SK-N-SH (cell line): ENCODE data around the gene PDZD2. TPM values are rescaled to one million over a fixed set of nuclear protein-coding genes. Genes with fewer than 3 reads are reported as not detected.

Experiments used
- CTCF ChIA-PET: fragments of 300-600, 350-600 bp; formaldehyde crosslinking; extraction: SDS; loops from one replicate; lab custom pipeline; 2021; lab: Yijun Ruan, JAX
- POLR2A ChIA-PET: fragments of 350-600 bp; sonication (Branson Sonifier 250); formaldehyde crosslinking; extraction: SDS; loops from one replicate; lab custom pipeline; 2020; ENCODE audit warnings: antibody characterized with exemption, inconsistent platforms; lab: Yijun Ruan, JAX
- DNase-seq: peaks from one replicate; pipeline ENCODE4 v3.0.0; 2012
- H2AFZ ChIP-seq: fragments of 200-600 bp; sonication (generic); 2 replicates; pipeline ENCODE4 v1.8.1; 2016; ENCODE audit warnings: antibody characterized with exemption, mild to moderate bottlenecking, low read depth
- H3F3A ChIP-seq: fragments of 200-600 bp; sonication (generic); replicated peaks from 2 replicates; pipeline ENCODE3; 2016; ENCODE audit warnings: antibody characterized with exemption, mild to moderate bottlenecking; ENCODE audit not compliant: insufficient read depth
- H3K27ac ChIP-seq, 2 experiments: fragments of 200-500 bp in 1 of 2; fragments of 200-600 bp in 1 of 2; sonication (Bioruptor generic) in 1 of 2; sonication (generic), shearing (Covaris generic) in 1 of 2; 2 replicates each; pipeline versions ENCODE4 v1.5.1 to v1.6.1; 2014 to 2016; ENCODE audit warnings: low read depth in 2 of 2, inconsistent platforms in 1 of 2, low read length in 1 of 2, mild to moderate bottlenecking in 1 of 2, mixed read lengths in 1 of 2
- H3K27me3 ChIP-seq: fragments of 200-600 bp; sonication (generic), shearing (Covaris generic); 2 replicates; pipeline ENCODE4 v1.6.1; 2016; ENCODE audit warnings: mixed run types; ENCODE audit not compliant: insufficient read depth
- H3K36me3 ChIP-seq, 2 experiments: fragments of 200-500 bp in 1 of 2; fragments of 200-600 bp in 1 of 2; sonication (Bioruptor generic) in 1 of 2; sonication (generic) in 1 of 2; replicated peaks in 1 of 2; 2 replicates each; pipeline versions ENCODE3 to v1.5.1; 2014 to 2016; ENCODE audit warnings: low read length in 1 of 2, mild to moderate bottlenecking in 1 of 2; ENCODE audit not compliant: insufficient read depth in 2 of 2, control insufficient read depth in 1 of 2
- H3K4me1 ChIP-seq, 2 experiments: fragments of 200-500 bp in 1 of 2; fragments of 200-600 bp in 1 of 2; sonication (Bioruptor generic) in 1 of 2; sonication (generic), shearing (Covaris generic) in 1 of 2; 2 replicates each; pipeline versions ENCODE4 v1.5.1 to v1.6.1; 2014 to 2016; ENCODE audit warnings: low read depth in 1 of 2, low read length in 1 of 2, mixed run types in 1 of 2; ENCODE audit not compliant: insufficient read depth in 2 of 2, control insufficient read depth in 1 of 2
- H3K4me2 ChIP-seq: fragments of 200-600 bp; sonication (generic), shearing (Covaris generic); 2 replicates; pipeline ENCODE4 v1.6.1; 2017; ENCODE audit warnings: mixed run types
- H3K4me3 ChIP-seq, 2 experiments: fragments of 200-500 bp in 1 of 2; fragments of 200-600 bp in 1 of 2; sonication (Bioruptor generic) in 1 of 2; sonication (generic), shearing (Covaris generic) in 1 of 2; 2 replicates each; pipeline versions ENCODE4 v1.5.1 to v1.8.1; 2014 to 2016; ENCODE audit warnings: low read depth in 2 of 2, inconsistent platforms in 1 of 2, low read length in 1 of 2, mild to moderate bottlenecking in 1 of 2, mixed read lengths in 1 of 2, moderate library complexity in 1 of 2
- H3K79me2 ChIP-seq: fragments of 200-600 bp; sonication (generic); 2 replicates; pipeline ENCODE4 v1.8.1; 2017; ENCODE audit warnings: mild to moderate bottlenecking; ENCODE audit not compliant: insufficient read depth
- H3K9ac ChIP-seq: fragments of 200-600 bp; sonication (generic); 2 replicates; pipeline ENCODE4 v1.6.1; 2017; ENCODE audit warnings: mixed run types
- H3K9me2 ChIP-seq: fragments of 200-600 bp; sonication (generic); 2 replicates; pipeline ENCODE4 v1.6.1; 2017; ENCODE audit warnings: mixed run types
- H3K9me3 ChIP-seq: fragments of 200-600 bp; sonication (generic); 2 replicates; pipeline ENCODE4 v1.6.1; 2017; ENCODE audit warnings: mixed run types, mild to moderate bottlenecking, moderate library complexity
- H4K20me1 ChIP-seq: fragments of 200-600 bp; sonication (generic); 2 replicates; pipeline ENCODE4 v1.6.1; 2017; ENCODE audit warnings: mild to moderate bottlenecking, mixed run types; ENCODE audit not compliant: insufficient read depth
- EP300 ChIP-seq, 2 experiments: IDR thresholded peaks; 2 replicates each; pipeline versions ENCODE4 v1.4.0 to v1.6.1; 2012; ENCODE audit warnings: borderline replicate concordance in 1 of 2, low read depth in 1 of 2, low read length in 1 of 2
- EZH2phosphoT487 ChIP-seq: fragments of 200-600 bp; sonication (generic); IDR thresholded peaks from 2 replicates; pipeline ENCODE4 v1.6.1; 2017; ENCODE audit warnings: low read depth, mixed run types, mild to moderate bottlenecking, antibody characterized with exemption, moderate library complexity, borderline replicate concordance
- FOSL2 ChIP-seq: IDR thresholded peaks from 2 replicates; pipeline ENCODE4 v1.4.0; 2012; ENCODE audit warnings: low read depth, mild to moderate bottlenecking, moderate library complexity, borderline replicate concordance
- GABPA ChIP-seq: IDR thresholded peaks from 2 replicates; pipeline ENCODE4 v1.4.0; 2012; ENCODE audit warnings: low read depth, mild to moderate bottlenecking
- NFIC ChIP-seq: IDR thresholded peaks from 2 replicates; pipeline ENCODE4 v1.4.0; 2012; ENCODE audit warnings: borderline replicate concordance
- RAD21 ChIP-seq: IDR thresholded peaks from 2 replicates; pipeline ENCODE4 v1.6.1; 2012; ENCODE audit warnings: mild to moderate bottlenecking, low read length
- RXRA ChIP-seq: IDR thresholded peaks from 2 replicates; pipeline ENCODE4 v1.4.0; 2012; ENCODE audit warnings: low read depth, mild to moderate bottlenecking, borderline replicate concordance
- WGBS: methylation state at CpG from one replicate; pipeline ENCODE4 v1.1.6; 2017; ENCODE audit warnings: low lambda C conversion rate; 5-methylcytosine and 5-hydroxymethylcytosine counted together
- polyA plus RNA-seq, 3 experiments: library from polyadenylated mRNA; depleted of rRNA; stranded (reverse); fragments of >200 nt; gene quantifications; 2 replicates each; pipeline ENCODE4 v1.2.3, GENCODE V29; 2012
- TF ChIP-seq, protein P1 (sequence below): fragments of 200-600 bp; sonication (generic); IDR thresholded peaks from 2 replicates; pipeline ENCODE4 v1.6.1; 2017; ENCODE audit warnings: antibody characterized with exemption, mild to moderate bottlenecking, moderate library complexity
- TF ChIP-seq, protein P2 (sequence below): IDR thresholded peaks from 2 replicates; pipeline ENCODE4; 2012
- TF ChIP-seq, protein P3 (sequence below): IDR thresholded peaks from 2 replicates; pipeline ENCODE4 v1.6.1; 2012; ENCODE audit warnings: mild to moderate bottlenecking, low read depth, low read length, moderate library complexity
- TF ChIP-seq, protein P4 (sequence below): IDR thresholded peaks from 2 replicates; pipeline ENCODE4 v1.4.0; 2012; ENCODE audit warnings: low read depth, borderline replicate concordance

The PDZD2 gene
- polyA plus RNA-seq, 1 of the 3 experiments (the other 2 are of a cell fraction): 0.13 TPM

DNA sequence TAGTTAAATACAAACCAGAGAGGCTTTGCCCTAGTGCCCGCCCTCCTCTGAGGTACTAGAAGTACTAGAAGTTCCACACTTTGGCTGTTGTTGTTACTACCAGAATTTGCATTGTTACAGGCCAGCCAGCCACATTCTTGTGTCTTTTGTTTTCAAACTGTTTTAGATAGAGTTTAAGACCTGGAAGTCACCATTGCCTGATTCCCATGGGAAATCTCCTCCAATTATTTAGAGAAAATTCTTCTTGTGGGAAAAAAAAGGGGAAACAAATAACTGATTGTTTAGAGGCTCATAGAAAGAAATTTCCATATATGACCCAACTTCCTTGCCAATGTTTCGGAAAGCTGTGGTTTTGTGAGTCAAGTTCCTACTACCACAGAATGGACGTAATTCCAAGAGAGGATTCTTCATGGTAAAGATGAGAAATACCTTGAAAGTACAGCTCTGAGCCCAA is 282.9 kb downstream of the PDZD2 start:
- POLR2A ChIA-PET: no interaction called here
- 39% methylated on average over 3 of the region's 3 CpGs for WGBS
- H3K9me3 ChIP-seq: no peaks in the 10 kb centered on the region
- peaks cover 0 to 6% of the 10 kb centered on the region in 2 experiments; a peak in 1 of 4 replicates for H3K4me1 ChIP-seq
- no peaks in the 10 kb centered on the region for H3K9me2 ChIP-seq
- H3K4me3 ChIP-seq: no peak overlapping the region
- H3K36me3 ChIP-seq: no peaks in the 10 kb centered on the region
- H4K20me1 ChIP-seq: no peaks in the 10 kb centered on the region
- no peak overlapping the region for H3K4me2 ChIP-seq
- CTCF ChIA-PET: interaction anchor here (0.7 to 2.5 kb wide), 5 partner anchors 8 to 155 kb away, joined by 3 to 9 read pairs (median 6); no protein-coding TSS in a partner anchor
- H3K79me2 ChIP-seq: no peaks in the 10 kb centered on the region
- TF ChIP-seq, protein P1, sequence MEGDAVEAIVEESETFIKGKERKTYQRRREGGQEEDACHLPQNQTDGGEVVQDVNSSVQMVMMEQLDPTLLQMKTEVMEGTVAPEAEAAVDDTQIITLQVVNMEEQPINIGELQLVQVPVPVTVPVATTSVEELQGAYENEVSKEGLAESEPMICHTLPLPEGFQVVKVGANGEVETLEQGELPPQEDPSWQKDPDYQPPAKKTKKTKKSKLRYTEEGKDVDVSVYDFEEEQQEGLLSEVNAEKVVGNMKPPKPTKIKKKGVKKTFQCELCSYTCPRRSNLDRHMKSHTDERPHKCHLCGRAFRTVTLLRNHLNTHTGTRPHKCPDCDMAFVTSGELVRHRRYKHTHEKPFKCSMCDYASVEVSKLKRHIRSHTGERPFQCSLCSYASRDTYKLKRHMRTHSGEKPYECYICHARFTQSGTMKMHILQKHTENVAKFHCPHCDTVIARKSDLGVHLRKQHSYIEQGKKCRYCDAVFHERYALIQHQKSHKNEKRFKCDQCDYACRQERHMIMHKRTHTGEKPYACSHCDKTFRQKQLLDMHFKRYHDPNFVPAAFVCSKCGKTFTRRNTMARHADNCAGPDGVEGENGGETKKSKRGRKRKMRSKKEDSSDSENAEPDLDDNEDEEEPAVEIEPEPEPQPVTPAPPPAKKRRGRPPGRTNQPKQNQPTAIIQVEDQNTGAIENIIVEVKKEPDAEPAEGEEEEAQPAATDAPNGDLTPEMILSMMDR: no peak
- TF ChIP-seq RAD21 (no peak), GABPA (no peak), RXRA (no peak), EP300 (IDR thresholded peaks at IDR 0.05; ENCODE audit: borderline replicate concordance in 1 of 2, low read depth in 1 of 2, low read length in 1 of 2) (no peak)
- TF ChIP-seq, protein P2, sequence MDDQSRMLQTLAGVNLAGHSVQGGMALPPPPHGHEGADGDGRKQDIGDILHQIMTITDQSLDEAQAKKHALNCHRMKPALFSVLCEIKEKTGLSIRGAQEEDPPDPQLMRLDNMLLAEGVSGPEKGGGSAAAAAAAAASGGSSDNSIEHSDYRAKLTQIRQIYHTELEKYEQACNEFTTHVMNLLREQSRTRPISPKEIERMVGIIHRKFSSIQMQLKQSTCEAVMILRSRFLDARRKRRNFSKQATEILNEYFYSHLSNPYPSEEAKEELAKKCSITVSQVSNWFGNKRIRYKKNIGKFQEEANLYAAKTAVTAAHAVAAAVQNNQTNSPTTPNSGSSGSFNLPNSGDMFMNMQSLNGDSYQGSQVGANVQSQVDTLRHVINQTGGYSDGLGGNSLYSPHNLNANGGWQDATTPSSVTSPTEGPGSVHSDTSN: no peak
- TF ChIP-seq, all 33 proteins: peak for 0
- Histone ChIP-seq H3K27me3 (no peaks in the 10 kb centered on the region; the same call in 1 of the 2 replicates), H2AFZ (no peak overlapping the region), H3K9ac (no peak overlapping the region), H3F3A (no peaks in the 10 kb centered on the region), H3K27ac (no peak overlapping the region)
- DNase-seq: no peak

GRCh38 chr5:31924005-31924404 is 285.1 kb downstream of the PDZD2 start:
- no peaks in the 10 kb centered on the region for H3F3A ChIP-seq
- 81% methylated on average over 5 of the region's 5 CpGs for WGBS

More at GRCh38 chr5:31924005-31924404, 285.1 kb downstream of the PDZD2 start:
- no peak for DNase-seq
- Histone ChIP-seq H3K36me3 (no peaks in the 10 kb centered on the region), H3K4me2 (no peak overlapping the region), H3K4me1 (peaks cover 0 to 3% of the 10 kb centered on the region in 2 experiments; a peak in 1 of 4 replicates), H3K9me3 (no peaks in the 10 kb centered on the region), H3K79me2 (no peaks in the 10 kb centered on the region), H3K27me3 (no peaks in the 10 kb centered on the region), H3K9ac (no peak overlapping the region), H3K9me2 (no peaks in the 10 kb centered on the region), H4K20me1 (no peaks in the 10 kb centered on the region), H3K27ac (no peak overlapping the region), H2AFZ (no peak overlapping the region), H3K4me3 (no peak overlapping the region)
- ChIA-PET POLR2A (no interaction called here), CTCF (interaction anchor here (2.7 kb wide), 1 partner anchor 153 kb away, joined by 13 read pairs; no protein-coding TSS in a partner anchor)
- TF ChIP-seq, protein P3, sequence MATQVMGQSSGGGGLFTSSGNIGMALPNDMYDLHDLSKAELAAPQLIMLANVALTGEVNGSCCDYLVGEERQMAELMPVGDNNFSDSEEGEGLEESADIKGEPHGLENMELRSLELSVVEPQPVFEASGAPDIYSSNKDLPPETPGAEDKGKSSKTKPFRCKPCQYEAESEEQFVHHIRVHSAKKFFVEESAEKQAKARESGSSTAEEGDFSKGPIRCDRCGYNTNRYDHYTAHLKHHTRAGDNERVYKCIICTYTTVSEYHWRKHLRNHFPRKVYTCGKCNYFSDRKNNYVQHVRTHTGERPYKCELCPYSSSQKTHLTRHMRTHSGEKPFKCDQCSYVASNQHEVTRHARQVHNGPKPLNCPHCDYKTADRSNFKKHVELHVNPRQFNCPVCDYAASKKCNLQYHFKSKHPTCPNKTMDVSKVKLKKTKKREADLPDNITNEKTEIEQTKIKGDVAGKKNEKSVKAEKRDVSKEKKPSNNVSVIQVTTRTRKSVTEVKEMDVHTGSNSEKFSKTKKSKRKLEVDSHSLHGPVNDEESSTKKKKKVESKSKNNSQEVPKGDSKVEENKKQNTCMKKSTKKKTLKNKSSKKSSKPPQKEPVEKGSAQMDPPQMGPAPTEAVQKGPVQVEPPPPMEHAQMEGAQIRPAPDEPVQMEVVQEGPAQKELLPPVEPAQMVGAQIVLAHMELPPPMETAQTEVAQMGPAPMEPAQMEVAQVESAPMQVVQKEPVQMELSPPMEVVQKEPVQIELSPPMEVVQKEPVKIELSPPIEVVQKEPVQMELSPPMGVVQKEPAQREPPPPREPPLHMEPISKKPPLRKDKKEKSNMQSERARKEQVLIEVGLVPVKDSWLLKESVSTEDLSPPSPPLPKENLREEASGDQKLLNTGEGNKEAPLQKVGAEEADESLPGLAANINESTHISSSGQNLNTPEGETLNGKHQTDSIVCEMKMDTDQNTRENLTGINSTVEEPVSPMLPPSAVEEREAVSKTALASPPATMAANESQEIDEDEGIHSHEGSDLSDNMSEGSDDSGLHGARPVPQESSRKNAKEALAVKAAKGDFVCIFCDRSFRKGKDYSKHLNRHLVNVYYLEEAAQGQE: no peak
- TF ChIP-seq NFIC: no peak
- TF ChIP-seq, protein P4, sequence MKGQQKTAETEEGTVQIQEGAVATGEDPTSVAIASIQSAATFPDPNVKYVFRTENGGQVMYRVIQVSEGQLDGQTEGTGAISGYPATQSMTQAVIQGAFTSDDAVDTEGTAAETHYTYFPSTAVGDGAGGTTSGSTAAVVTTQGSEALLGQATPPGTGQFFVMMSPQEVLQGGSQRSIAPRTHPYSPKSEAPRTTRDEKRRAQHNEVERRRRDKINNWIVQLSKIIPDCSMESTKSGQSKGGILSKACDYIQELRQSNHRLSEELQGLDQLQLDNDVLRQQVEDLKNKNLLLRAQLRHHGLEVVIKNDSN: no peak
- no peak for TF ChIP-seq EZH2phosphoT487
- TF ChIP-seq FOSL2: no peak
